K562 (cell line): Measurements from ENCODE around the gene DCAF4.

Experiments
- ATF1 ChIP-seq, 2 experiments: fragments of 450-650 bp in 1 of 2; IDR thresholded peaks; 2 replicates each; pipeline ENCODE4 v1.6.1; 2016; ENCODE audit warnings: missing compliant biosample characterization in 1 of 2, missing genetic modification characterization in 1 of 2
- CTCF ChIP-seq, 3 experiments: IDR thresholded peaks in 2 of 3; conservative IDR thresholded peaks in 1 of 3; 2 replicates each; pipeline ENCODE4 v1.5.1; 2011 to 2012; ENCODE audit warnings: low read length in 3 of 3, mild to moderate bottlenecking in 3 of 3, control low read depth in 2 of 3, improper control_type of control experiment in 1 of 3, inconsistent platforms in 1 of 3, low read depth in 1 of 3, mixed read lengths in 1 of 3, moderate library complexity in 1 of 3; ENCODE audit not compliant: insufficient read depth in 2 of 3
- EZH2 ChIP-seq: IDR thresholded peaks from 2 replicates; pipeline ENCODE4 v1.6.1; 2012; ENCODE audit warnings: low read depth, mild to moderate bottlenecking, inconsistent platforms, low read length, borderline replicate concordance
- PTRF ChIP-seq: fragments of 450-650 bp; IDR thresholded peaks from 2 replicates; pipeline ENCODE4 v1.6.1; 2016; ENCODE audit warnings: mild to moderate bottlenecking, missing genetic modification characterization, missing compliant biosample characterization
- TBL1XR1 ChIP-seq, 2 experiments: IDR thresholded peaks; 2 replicates each; pipeline ENCODE4 v1.6.1; 2012; ENCODE audit warnings: improper control_type of control experiment in 2 of 2, low read length in 2 of 2, mild to moderate bottlenecking in 1 of 2
- TFAP4 ChIP-seq: sonication (generic); formaldehyde crosslinking; IDR thresholded peaks from 2 replicates; pipeline ENCODE4 v1.8.0; 2022; ENCODE audit warnings: missing genetic modification reagents, mild to moderate bottlenecking, moderate library complexity, borderline replicate concordance
- ZNF561 ChIP-seq: fragments of 450-650 bp; formaldehyde crosslinking; conservative IDR thresholded peaks from 2 replicates; pipeline ENCODE4 v1.4.0; 2020; ENCODE audit warnings: mild to moderate bottlenecking, moderate library complexity

GRCh38 chr14:73000073-73000472, 73.8 kb downstream of the DCAF4 start:
- TF ChIP-seq CTCF (IDR thresholded peaks at IDR 0.05 in 2 of 3, conservative IDR thresholded peaks at IDR 0.05 in 1 of 3; ENCODE audit: insufficient read depth in 2 of 3, low read depth in 1 of 3, low read length in 3 of 3), result no peak
- no peak for TF ChIP-seq ZNF561 (CRISPR knock-in tag)
- no peak for TF ChIP-seq TFAP4
- no peak for TF ChIP-seq ATF1 (CRISPR knock-in tag; IDR thresholded peaks at IDR 0.05)
- TF ChIP-seq ATF1 (tag; IDR thresholded peaks at IDR 0.05), result no peak
- no peak for TF ChIP-seq TBL1XR1 (IDR thresholded peaks at IDR 0.05; ENCODE audit: low read length in 2 of 2)
- TF ChIP-seq EZH2, result no peak
- TF ChIP-seq PTRF (tag), result no peak
